ENCODE data around the gene ADGRD1.

The ADGRD1 gene

GRCh38 chr12:131075611-131076010, 121.9 kb downstream of the ADGRD1 start:
- H3K9ac ChIP-seq (ENCODE audit: low read length): no peak overlapping the region
- H3K4me3 ChIP-seq (ENCODE audit: low read length): no peak overlapping the region
- no peaks in the 10 kb centered on the region for H3K27me3 ChIP-seq (replicated peaks; ENCODE audit: control insufficient read depth, insufficient read depth, low read length)
- DNase-seq (ENCODE audit: low read depth): no peak
- H3K4me1 ChIP-seq (ENCODE audit: control insufficient read depth, insufficient read depth, low read length): peaks cover 3% of the 10 kb centered on the region
- no peaks in the 10 kb centered on the region for H3K9me3 ChIP-seq (ENCODE audit: control insufficient read depth, low read length)
- H3K36me3 ChIP-seq (ENCODE audit: control insufficient read depth, insufficient read depth, low read length, severe bottlenecking): no peaks in the 10 kb centered on the region

- H3K27me3 ChIP-seq (replicated peaks; ENCODE audit: control insufficient read depth, insufficient read depth, low read length): no peaks in the 10 kb centered on the region
- H3K4me1 ChIP-seq (ENCODE audit: control insufficient read depth, insufficient read depth, low read length): peaks cover 3% of the 10 kb centered on the region
- no peak overlapping the region for H3K9ac ChIP-seq (ENCODE audit: low read length)
- no peak for DNase-seq (ENCODE audit: low read depth)
- no peak overlapping the region for H3K4me3 ChIP-seq (ENCODE audit: low read length)
- no peaks in the 10 kb centered on the region for H3K9me3 ChIP-seq (ENCODE audit: control insufficient read depth, low read length)
- H3K36me3 ChIP-seq (ENCODE audit: control insufficient read depth, insufficient read depth, low read length, severe bottlenecking): no peaks in the 10 kb centered on the region
Measured at GRCh38 chr12:131076296-131076695, 122.6 kb downstream of the ADGRD1 start.

- H3K27me3 ChIP-seq (replicated peaks; ENCODE audit: control insufficient read depth, insufficient read depth, low read length): no peaks in the 10 kb centered on the region
- no peak overlapping the region for H3K4me3 ChIP-seq (ENCODE audit: low read length)
- H3K9ac ChIP-seq (ENCODE audit: low read length): no peak overlapping the region
- H3K9me3 ChIP-seq (ENCODE audit: control insufficient read depth, low read length): no peaks in the 10 kb centered on the region
- no peak for DNase-seq (ENCODE audit: low read depth)
- peaks cover 3% of the 10 kb centered on the region for H3K4me1 ChIP-seq (ENCODE audit: control insufficient read depth, insufficient read depth, low read length)
- no peaks in the 10 kb centered on the region for H3K36me3 ChIP-seq (ENCODE audit: control insufficient read depth, insufficient read depth, low read length, severe bottlenecking)
Measured at GRCh38 chr12:131076791-131077747, 123.4 kb downstream of the ADGRD1 start.

- H3K27me3 ChIP-seq (replicated peaks; ENCODE audit: control insufficient read depth, insufficient read depth, low read length): no peaks in the 10 kb centered on the region
- H3K4me1 ChIP-seq (ENCODE audit: control insufficient read depth, insufficient read depth, low read length): peaks cover 3% of the 10 kb centered on the region
- H3K9me3 ChIP-seq (ENCODE audit: control insufficient read depth, low read length): no peaks in the 10 kb centered on the region
- H3K9ac ChIP-seq (ENCODE audit: low read length): no peak overlapping the region
- no peaks in the 10 kb centered on the region for H3K36me3 ChIP-seq (ENCODE audit: control insufficient read depth, insufficient read depth, low read length, severe bottlenecking)
- no peak overlapping the region for H3K4me3 ChIP-seq (ENCODE audit: low read length)
- no peak for DNase-seq (ENCODE audit: low read depth)
Measured at GRCh38 chr12:131077931-131078391, 124.3 kb downstream of the ADGRD1 start.

GRCh38 chr12:131082290-131083194, 128.8 kb downstream of the ADGRD1 start:
- H3K9ac ChIP-seq (ENCODE audit: low read length): no peak overlapping the region
- no peaks in the 10 kb centered on the region for H3K9me3 ChIP-seq (ENCODE audit: control insufficient read depth, low read length)
- no peaks in the 10 kb centered on the region for H3K4me1 ChIP-seq (ENCODE audit: control insufficient read depth, insufficient read depth, low read length)
- no peak for DNase-seq (ENCODE audit: low read depth)
- H3K27me3 ChIP-seq (replicated peaks; ENCODE audit: control insufficient read depth, insufficient read depth, low read length): no peaks in the 10 kb centered on the region
- H3K36me3 ChIP-seq (ENCODE audit: control insufficient read depth, insufficient read depth, low read length, severe bottlenecking): no peaks in the 10 kb centered on the region
- H3K4me3 ChIP-seq (ENCODE audit: low read length): no peak overlapping the region

- no peak overlapping the region for H3K4me3 ChIP-seq (ENCODE audit: low read length)
- no peaks in the 10 kb centered on the region for H3K27me3 ChIP-seq (replicated peaks; ENCODE audit: control insufficient read depth, insufficient read depth, low read length)
- no peak overlapping the region for H3K9ac ChIP-seq (ENCODE audit: low read length)
- no peak for DNase-seq (ENCODE audit: low read depth)
- H3K4me1 ChIP-seq (ENCODE audit: control insufficient read depth, insufficient read depth, low read length): no peaks in the 10 kb centered on the region
- no peaks in the 10 kb centered on the region for H3K36me3 ChIP-seq (ENCODE audit: control insufficient read depth, insufficient read depth, low read length, severe bottlenecking)
- H3K9me3 ChIP-seq (ENCODE audit: control insufficient read depth, low read length): no peaks in the 10 kb centered on the region
Measured at GRCh38 chr12:131084341-131085011, 130.8 kb downstream of the ADGRD1 start.

- DNase-seq (ENCODE audit: low read depth): no peak
- no peak overlapping the region for H3K9ac ChIP-seq (ENCODE audit: low read length)
Measured at GRCh38 chr12:131085125-131085815, 131.6 kb downstream of the ADGRD1 start.

GRCh38 chr12:131085816-131086591, 132.3 kb downstream of the ADGRD1 start:
- Histone ChIP-seq H3K27me3 (replicated peaks; ENCODE audit: control insufficient read depth, insufficient read depth, low read length) (no peaks in the 10 kb centered on the region), H3K4me1 (ENCODE audit: control insufficient read depth, insufficient read depth, low read length) (no peaks in the 10 kb centered on the region), H3K36me3 (ENCODE audit: control insufficient read depth, insufficient read depth, low read length, severe bottlenecking) (no peaks in the 10 kb centered on the region), H3K9ac (ENCODE audit: low read length) (no peak overlapping the region), H3K9me3 (ENCODE audit: control insufficient read depth, low read length) (no peaks in the 10 kb centered on the region), H3K4me3 (ENCODE audit: low read length) (no peak overlapping the region)
- DNase-seq (ENCODE audit: low read depth): no peak

More at GRCh38 chr12:131085125-131085815, 131.6 kb downstream of the ADGRD1 start:
- Histone ChIP-seq H3K4me3 (ENCODE audit: low read length) (no peak overlapping the region), H3K36me3 (ENCODE audit: control insufficient read depth, insufficient read depth, low read length, severe bottlenecking) (no peaks in the 10 kb centered on the region), H3K4me1 (ENCODE audit: control insufficient read depth, insufficient read depth, low read length) (no peaks in the 10 kb centered on the region), H3K27me3 (replicated peaks; ENCODE audit: control insufficient read depth, insufficient read depth, low read length) (no peaks in the 10 kb centered on the region), H3K9me3 (ENCODE audit: control insufficient read depth, low read length) (no peaks in the 10 kb centered on the region)

GRCh38 chr12:131087302-131087818, 133.7 kb downstream of the ADGRD1 start:
- H3K4me3 ChIP-seq (ENCODE audit: low read length): no peak overlapping the region
- no peak for DNase-seq (ENCODE audit: low read depth)
- no peak overlapping the region for H3K9ac ChIP-seq (ENCODE audit: low read length)
- no peaks in the 10 kb centered on the region for H3K9me3 ChIP-seq (ENCODE audit: control insufficient read depth, low read length)
- no peaks in the 10 kb centered on the region for H3K4me1 ChIP-seq (ENCODE audit: control insufficient read depth, insufficient read depth, low read length)
- no peaks in the 10 kb centered on the region for H3K36me3 ChIP-seq (ENCODE audit: control insufficient read depth, insufficient read depth, low read length, severe bottlenecking)
- no peaks in the 10 kb centered on the region for H3K27me3 ChIP-seq (replicated peaks; ENCODE audit: control insufficient read depth, insufficient read depth, low read length)
